HepG2 (cell line): ENCODE results near the gene ZNF814. TPM values are rescaled to one million over a fixed set of nuclear protein-coding genes. Genes with fewer than 3 reads are reported as not detected.

Experiments used
- ARNT ChIP-seq: fragments of 450-650 bp; IDR thresholded peaks from 2 replicates; pipeline ENCODE4 v1.6.1; 2017
- CENPT ChIP-seq: sonication (generic); formaldehyde crosslinking; IDR thresholded peaks from 2 replicates; pipeline ENCODE4 v1.8.0; 2022; ENCODE audit warnings: low read depth, mild to moderate bottlenecking, moderate library complexity, missing genetic modification reagents
- DPF2 ChIP-seq: sonication (generic); formaldehyde crosslinking; IDR thresholded peaks from 2 replicates; pipeline ENCODE4 v1.4.0; 2020; ENCODE audit warnings: mild to moderate bottlenecking, low read depth, missing genetic modification reagents, borderline replicate concordance
- EP300 ChIP-seq, 3 experiments: sonication (generic) in 1 of 3; formaldehyde crosslinking in 1 of 3; IDR thresholded peaks; 2 replicates each; pipeline versions ENCODE4 v1.5.1 to v1.6.1; 2011 to 2020; ENCODE audit warnings: low read depth in 2 of 3, low read length in 2 of 3, borderline replicate concordance in 1 of 3, improper control_type of control experiment in 1 of 3, mild to moderate bottlenecking in 1 of 3, missing genetic modification reagents in 1 of 3, moderate library complexity in 1 of 3
- FOXA3 ChIP-seq: IDR thresholded peaks from 2 replicates; pipeline ENCODE4 v1.6.1; 2016; ENCODE audit warnings: missing genetic modification reagents, missing compliant biosample characterization
- FOXK2 ChIP-seq: fragments of 450-650 bp; IDR thresholded peaks from 2 replicates; pipeline ENCODE4 v1.6.1; 2016
- FOXM1 ChIP-seq: sonication (generic); formaldehyde crosslinking; IDR thresholded peaks from 2 replicates; pipeline ENCODE4 v1.5.0; 2020; ENCODE audit warnings: missing genetic modification reagents
- KDM6A ChIP-seq: IDR thresholded peaks from 2 replicates; pipeline ENCODE4 v1.6.1; 2016; ENCODE audit warnings: low read depth
- MAFF ChIP-seq: IDR thresholded peaks from 2 replicates; pipeline ENCODE4 v1.6.1; 2011; ENCODE audit warnings: low read depth, low read length, improper control_type of control experiment
- MZF1 ChIP-seq: sonication (generic); formaldehyde crosslinking; IDR thresholded peaks from 2 replicates; pipeline ENCODE4 v1.8.1; 2023; ENCODE audit warnings: mild to moderate bottlenecking, missing genetic modification reagents, borderline replicate concordance
- RXRB ChIP-seq: IDR thresholded peaks from 2 replicates; pipeline ENCODE4 v1.6.1; 2016; ENCODE audit warnings: borderline replicate concordance, missing genetic modification reagents, missing compliant biosample characterization
- TERF1 ChIP-seq: sonication (generic); formaldehyde crosslinking; IDR thresholded peaks from 2 replicates; pipeline ENCODE4 v1.8.0; 2022; ENCODE audit warnings: mild to moderate bottlenecking, missing genetic modification reagents, moderate library complexity
- TGIF2 ChIP-seq: IDR thresholded peaks from 2 replicates; pipeline ENCODE4 v1.6.1; 2016; ENCODE audit warnings: control low read depth, missing compliant biosample characterization
- ZHX2 ChIP-seq, 2 experiments: sonication (generic) in 1 of 2; formaldehyde crosslinking in 1 of 2; IDR thresholded peaks; 2 replicates each; pipeline versions ENCODE4 v1.6.1 to v1.9.0; 2014 to 2022; ENCODE audit warnings: antibody characterized with exemption in 1 of 2, borderline replicate concordance in 1 of 2, inconsistent platforms in 1 of 2, low read depth in 1 of 2, missing genetic modification reagents in 1 of 2
- ZKSCAN5 ChIP-seq: sonication (generic); formaldehyde crosslinking; IDR thresholded peaks from 2 replicates; pipeline ENCODE4 v1.5.1; 2020; ENCODE audit warnings: mild to moderate bottlenecking, missing genetic modification reagents
- polyA plus RNA-seq, 8 experiments: library from polyadenylated mRNA; depleted of rRNA in 3 of 8; stranded (reverse) in 7 of 8; unstranded in 1 of 8; fragments of >200 nt; fragmentation: Illumina TruSeq in 4 of 8; extraction: Trizol in 4 of 8; gene quantifications; 2 replicates each; pipeline versions ENCODE4 v1.2.1 to v1.2.3, GENCODE V29; 2011 to 2016; ENCODE audit warnings: low read depth in 4 of 8, missing spikeins in 1 of 8, mixed read lengths in 1 of 8; ENCODE audit not compliant: insufficient read depth in 1 of 8
- total RNA-seq, 5 experiments: library from RNA; depleted of rRNA; stranded (reverse); fragments of >200 nt; fragmentation: Illumina TruSeq; extraction: Trizol; gene quantifications; 2 replicates each; pipeline ENCODE4 v1.2.3, GENCODE V29; 2016; ENCODE audit warnings: low read depth in 1 of 5
- TF ChIP-seq, protein P1 (sequence below): sonication (generic); formaldehyde crosslinking; IDR thresholded peaks from 2 replicates; pipeline ENCODE4 v1.5.0; 2020; ENCODE audit warnings: mild to moderate bottlenecking, missing genetic modification reagents, moderate library complexity

ZNF814 gene
- total and polyA plus RNA-seq, 2 of the 13 experiments (the other 11 are each of a cell fraction or from before 2014, with no cell fraction given), result 2.5 to 3.4 TPM

- TF ChIP-seq, protein P1, sequence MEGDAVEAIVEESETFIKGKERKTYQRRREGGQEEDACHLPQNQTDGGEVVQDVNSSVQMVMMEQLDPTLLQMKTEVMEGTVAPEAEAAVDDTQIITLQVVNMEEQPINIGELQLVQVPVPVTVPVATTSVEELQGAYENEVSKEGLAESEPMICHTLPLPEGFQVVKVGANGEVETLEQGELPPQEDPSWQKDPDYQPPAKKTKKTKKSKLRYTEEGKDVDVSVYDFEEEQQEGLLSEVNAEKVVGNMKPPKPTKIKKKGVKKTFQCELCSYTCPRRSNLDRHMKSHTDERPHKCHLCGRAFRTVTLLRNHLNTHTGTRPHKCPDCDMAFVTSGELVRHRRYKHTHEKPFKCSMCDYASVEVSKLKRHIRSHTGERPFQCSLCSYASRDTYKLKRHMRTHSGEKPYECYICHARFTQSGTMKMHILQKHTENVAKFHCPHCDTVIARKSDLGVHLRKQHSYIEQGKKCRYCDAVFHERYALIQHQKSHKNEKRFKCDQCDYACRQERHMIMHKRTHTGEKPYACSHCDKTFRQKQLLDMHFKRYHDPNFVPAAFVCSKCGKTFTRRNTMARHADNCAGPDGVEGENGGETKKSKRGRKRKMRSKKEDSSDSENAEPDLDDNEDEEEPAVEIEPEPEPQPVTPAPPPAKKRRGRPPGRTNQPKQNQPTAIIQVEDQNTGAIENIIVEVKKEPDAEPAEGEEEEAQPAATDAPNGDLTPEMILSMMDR (CRISPR knock-in tag), result peak; percentile 44
- TF ChIP-seq ZKSCAN5 (CRISPR knock-in tag) (0 out of 2 replicates have a peak, but pooled peaks have one; percentile 50), MAFF (no peak), RXRB (CRISPR knock-in tag) (peak; percentile 60; the same call in 1 of the 2 replicates), EP300 (IDR thresholded peaks at IDR 0.05; ENCODE audit: low read depth in 2 of 2, low read length in 2 of 2) (peak in 1 of 2 experiments; percentile 16; a peak in 1 of 4 replicates), EP300 (CRISPR knock-in tag; IDR thresholded peaks at IDR 0.05; ENCODE audit: borderline replicate concordance) (no peak), FOXM1 (CRISPR knock-in tag) (no peak), ZHX2 (IDR thresholded peaks at IDR 0.05; ENCODE audit: low read depth) (peak; percentile 51; the same call in 1 of the 2 replicates), ZHX2 (CRISPR knock-in tag; IDR thresholded peaks at IDR 0.05; ENCODE audit: borderline replicate concordance) (no peak), KDM6A (CRISPR knock-in tag) (no peak), FOXA3 (CRISPR knock-in tag) (0 out of 2 replicates have a peak, but pooled peaks have one; percentile 37), TERF1 (CRISPR knock-in tag) (peak; percentile 50; the same call in 1 of the 2 replicates), FOXK2 (0 out of 2 replicates have a peak, but pooled peaks have one; percentile 16), DPF2 (no peak), ARNT (no peak), TGIF2 (0 out of 2 replicates have a peak, but pooled peaks have one; percentile 14), CENPT (CRISPR knock-in tag) (0 out of 2 replicates have a peak, but pooled peaks have one; percentile 62), MZF1 (CRISPR knock-in tag) (no peak)
Observed at GRCh38 chr19:57814505-57815246, 74.2 kb downstream of the ZNF814 start, which contains the start of gene ZNF552 (continued).
